DND-41 (cell line): Measurements from ENCODE around the gene SRCAP.

Experiments
- CTCF ChIP-seq: IDR thresholded peaks from 2 replicates; pipeline ENCODE4 v1.5.1; 2012; ENCODE audit warnings: borderline replicate concordance, low read length, moderate library complexity, mild to moderate bottlenecking; ENCODE audit not compliant: poor library complexity, severe bottlenecking; ENCODE audit errors: extremely low read depth
- EZH2 ChIP-seq: IDR thresholded peaks from 3 replicates; pipeline ENCODE4 v1.6.1; 2012; ENCODE audit warnings: borderline replicate concordance, low read depth, mild to moderate bottlenecking, moderate library complexity, low read length, inconsistent platforms; ENCODE audit not compliant: severe bottlenecking

GRCh38 chr16:30655815-30656347, 43.1 kb upstream of the SRCAP start:
- TF ChIP-seq CTCF (no peak), EZH2 (no peak)
